PC-9 (cell line): ENCODE data around the gene BRINP3. TPM values are rescaled to one million over a fixed set of nuclear protein-coding genes. Genes with fewer than 3 reads are reported as not detected.

Experiments used
- BruUV-seq: library from RNA; stranded (reverse); fragments of 400-500 nt; replicated peaks from 2 replicates; lab custom pipeline; 2021; lab: Mats Ljungman, UMichigan
- CTCF ChIA-PET: fragments of 300-600 bp; sonication (Branson Sonifier 250); formaldehyde crosslinking; loops from one replicate; lab custom pipeline; 2022; ENCODE audit warnings: antibody characterized with exemption; lab: Charles Lee
- POLR2A ChIA-PET: fragments of 300-600 bp; sonication (Branson Sonifier 250); formaldehyde crosslinking; loops from one replicate; lab custom pipeline; 2022; ENCODE audit warnings: antibody characterized with exemption; ENCODE audit not compliant: unreplicated experiment; lab: Charles Lee
- DNase-seq, 2 experiments: peaks; one replicate each; pipeline versions ENCODE4 v3.0.0 to v3.0.0-alpha.2; 2015 to 2022; ENCODE audit warnings: mixed read lengths in 1 of 2
- H2AFZ ChIP-seq: fragments of 200-600 bp; sonication (generic); 2 replicates; pipeline ENCODE4 v1.8.1; 2017; ENCODE audit warnings: antibody characterized with exemption
- H3F3A ChIP-seq: fragments of 200-600 bp; sonication (generic); 2 replicates; pipeline ENCODE4 v1.8.1; 2017; ENCODE audit warnings: antibody characterized with exemption, mild to moderate bottlenecking, low read depth; ENCODE audit not compliant: insufficient read depth
- H3K27ac ChIP-seq: fragments of 200-600 bp; sonication (generic); 2 replicates; pipeline ENCODE4 v1.6.1; 2016; ENCODE audit warnings: mixed run types
- H3K27me3 ChIP-seq: fragments of 200-600 bp; sonication (generic); 2 replicates; pipeline ENCODE4 v1.6.1; 2016; ENCODE audit warnings: low read depth, mixed run types; ENCODE audit not compliant: insufficient read depth
- H3K36me3 ChIP-seq: fragments of 200-600 bp; sonication (generic); 2 replicates; pipeline ENCODE4 v1.6.1; 2016; ENCODE audit warnings: low read depth, mixed run types
- H3K4me1 ChIP-seq: fragments of 200-600 bp; sonication (generic); replicated peaks from 2 replicates; pipeline ENCODE4 v1.6.1; 2016; ENCODE audit warnings: mixed run types; ENCODE audit not compliant: insufficient read depth
- H3K4me2 ChIP-seq: fragments of 200-600 bp; sonication (generic); 2 replicates; pipeline ENCODE4 v1.6.1; 2017; ENCODE audit warnings: mixed run types
- H3K4me3 ChIP-seq: fragments of 200-600 bp; sonication (generic); 2 replicates; pipeline ENCODE4 v1.6.1; 2016; ENCODE audit warnings: mixed run types
- H3K79me2 ChIP-seq: fragments of 200-600 bp; sonication (generic); 2 replicates; pipeline ENCODE4 v1.6.1; 2017; ENCODE audit warnings: low read depth, mixed run types
- H3K9me2 ChIP-seq: fragments of 200-600 bp; sonication (generic); 2 replicates; pipeline ENCODE4 v1.8.1; 2017; ENCODE audit warnings: mild to moderate bottlenecking; ENCODE audit not compliant: insufficient read depth
- H3K9me3 ChIP-seq: fragments of 200-600 bp; sonication (generic); 2 replicates; pipeline ENCODE4 v1.8.1; 2016; ENCODE audit warnings: low read depth; ENCODE audit not compliant: insufficient read depth
- H4K20me1 ChIP-seq: fragments of 200-600 bp; sonication (generic); 2 replicates; pipeline ENCODE4 v1.8.1; 2017; ENCODE audit not compliant: insufficient read depth
- EZH2 ChIP-seq: fragments of 200-600 bp; sonication (generic); IDR thresholded peaks from 2 replicates; pipeline ENCODE4 v1.8.0; 2017; ENCODE audit warnings: antibody characterized with exemption, low read depth
- intact Hi-C: fragments of 100-400 bp; cut with micrococcal nuclease; formaldehyde crosslinking; loops from one replicate; pipeline ENCODE4 v1.10.0; 2022; ENCODE audit not compliant: unreplicated experiment
- total RNA-seq: library from RNA; stranded (reverse); gene quantifications from 2 replicates; pipeline ENCODE4 v1.2.3, GENCODE V29; 2021
- TF ChIP-seq, protein P1 (sequence below): fragments of 200-600 bp; sonication (generic); conservative IDR thresholded peaks from 2 replicates; pipeline ENCODE4 v1.6.1; 2017; ENCODE audit warnings: mixed run types, antibody characterized with exemption, mild to moderate bottlenecking, moderate library complexity

Gene BRINP3
- total RNA-seq, 1 experiment from 2014 or later: not detected

DNA sequence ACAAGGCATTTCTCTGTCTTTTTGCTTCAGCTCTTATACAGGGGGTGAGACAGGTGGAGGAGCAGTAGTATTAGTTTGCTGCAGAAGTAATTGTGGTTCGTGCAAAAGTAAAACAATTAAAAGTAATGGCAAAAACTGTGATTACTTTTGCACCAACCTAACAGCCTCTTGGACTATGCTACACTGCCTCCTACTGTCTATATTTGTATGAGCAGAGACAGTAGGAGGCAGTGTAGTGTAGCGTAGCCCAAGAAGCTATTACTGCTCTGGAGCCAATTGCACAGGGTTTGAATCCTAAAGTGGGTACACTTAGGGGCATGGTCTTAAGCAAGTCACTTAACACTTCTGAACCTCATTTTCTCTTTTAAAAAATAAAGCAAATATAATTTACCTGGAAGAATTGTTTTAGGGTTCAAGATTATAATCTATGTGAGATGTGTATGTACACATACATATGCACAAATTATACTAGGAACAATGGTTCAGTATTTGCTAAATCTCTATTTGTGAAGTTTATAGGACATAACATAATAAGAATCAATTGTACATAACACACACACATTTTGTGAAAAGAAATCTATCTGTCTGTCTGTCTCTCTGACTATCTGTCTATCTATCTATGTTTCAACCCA is 103.8 kb downstream of the BRINP3 start:
- BruUV-seq: no TSS peak
- intact Hi-C loops: no loop called here
- H2AFZ ChIP-seq: no peak overlapping the region
- CTCF ChIA-PET: no interaction called here
- no peaks in the 10 kb centered on the region for H3K36me3 ChIP-seq
- no peaks in the 10 kb centered on the region; the same call in 1 of the 2 replicates for H3K9me2 ChIP-seq
- no peaks in the 10 kb centered on the region for H3K79me2 ChIP-seq
- H3F3A ChIP-seq: no peaks in the 10 kb centered on the region
- no peaks in the 10 kb centered on the region for H3K9me3 ChIP-seq
- no peaks in the 10 kb centered on the region for H3K27me3 ChIP-seq
- no peak for DNase-seq
- no peaks in the 10 kb centered on the region for H4K20me1 ChIP-seq
- TF ChIP-seq EZH2: no peak
- TF ChIP-seq, protein P1, sequence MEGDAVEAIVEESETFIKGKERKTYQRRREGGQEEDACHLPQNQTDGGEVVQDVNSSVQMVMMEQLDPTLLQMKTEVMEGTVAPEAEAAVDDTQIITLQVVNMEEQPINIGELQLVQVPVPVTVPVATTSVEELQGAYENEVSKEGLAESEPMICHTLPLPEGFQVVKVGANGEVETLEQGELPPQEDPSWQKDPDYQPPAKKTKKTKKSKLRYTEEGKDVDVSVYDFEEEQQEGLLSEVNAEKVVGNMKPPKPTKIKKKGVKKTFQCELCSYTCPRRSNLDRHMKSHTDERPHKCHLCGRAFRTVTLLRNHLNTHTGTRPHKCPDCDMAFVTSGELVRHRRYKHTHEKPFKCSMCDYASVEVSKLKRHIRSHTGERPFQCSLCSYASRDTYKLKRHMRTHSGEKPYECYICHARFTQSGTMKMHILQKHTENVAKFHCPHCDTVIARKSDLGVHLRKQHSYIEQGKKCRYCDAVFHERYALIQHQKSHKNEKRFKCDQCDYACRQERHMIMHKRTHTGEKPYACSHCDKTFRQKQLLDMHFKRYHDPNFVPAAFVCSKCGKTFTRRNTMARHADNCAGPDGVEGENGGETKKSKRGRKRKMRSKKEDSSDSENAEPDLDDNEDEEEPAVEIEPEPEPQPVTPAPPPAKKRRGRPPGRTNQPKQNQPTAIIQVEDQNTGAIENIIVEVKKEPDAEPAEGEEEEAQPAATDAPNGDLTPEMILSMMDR: peak; percentile 53
- H3K4me1 ChIP-seq: no peaks in the 10 kb centered on the region
- POLR2A ChIA-PET: no interaction called here
- no peak overlapping the region for H3K4me3 ChIP-seq
- H3K27ac ChIP-seq: no peak overlapping the region
- H3K4me2 ChIP-seq: no peak overlapping the region

DNA sequence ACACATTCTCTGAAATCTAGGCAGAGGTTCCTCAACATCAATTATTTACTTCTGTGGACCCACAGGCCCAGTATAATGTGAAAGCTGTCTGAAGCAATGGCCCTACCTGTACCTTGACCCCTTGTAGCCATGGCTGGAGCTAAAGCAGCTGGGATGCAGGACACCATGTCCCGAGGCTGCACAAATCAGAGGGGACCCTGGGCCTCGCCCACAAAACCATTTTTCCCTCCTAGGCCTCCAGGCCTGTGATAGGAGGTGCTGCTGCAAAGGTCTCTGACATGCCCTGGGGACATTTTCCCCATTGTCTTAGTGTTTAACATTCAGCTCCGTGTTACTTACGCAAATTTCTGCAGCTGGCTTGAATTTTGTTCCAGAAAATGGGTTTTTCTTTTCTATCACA is 110.5 kb downstream of the BRINP3 start:
- POLR2A ChIA-PET: no interaction called here
- Histone ChIP-seq H3K79me2 (no peaks in the 10 kb centered on the region), H3K36me3 (no peaks in the 10 kb centered on the region), H3K4me2 (no peak overlapping the region), H3K4me3 (no peak overlapping the region), H3F3A (no peaks in the 10 kb centered on the region), H4K20me1 (no peaks in the 10 kb centered on the region), H3K4me1 (no peaks in the 10 kb centered on the region), H2AFZ (no peak overlapping the region), H3K9me3 (0 out of 2 replicates have a peak, but pooled peaks cover 5% of the 10 kb centered on the region), H3K27ac (no peak overlapping the region), H3K27me3 (no peaks in the 10 kb centered on the region), H3K9me2 (no peaks in the 10 kb centered on the region; the same call in 1 of the 2 replicates)
- BruUV-seq: no TSS peak
- DNase-seq: no peak
- no peak for TF ChIP-seq EZH2
- TF ChIP-seq, protein P1: no peak
- CTCF ChIA-PET: no interaction called here
- intact Hi-C loops: no loop called here

DNA sequence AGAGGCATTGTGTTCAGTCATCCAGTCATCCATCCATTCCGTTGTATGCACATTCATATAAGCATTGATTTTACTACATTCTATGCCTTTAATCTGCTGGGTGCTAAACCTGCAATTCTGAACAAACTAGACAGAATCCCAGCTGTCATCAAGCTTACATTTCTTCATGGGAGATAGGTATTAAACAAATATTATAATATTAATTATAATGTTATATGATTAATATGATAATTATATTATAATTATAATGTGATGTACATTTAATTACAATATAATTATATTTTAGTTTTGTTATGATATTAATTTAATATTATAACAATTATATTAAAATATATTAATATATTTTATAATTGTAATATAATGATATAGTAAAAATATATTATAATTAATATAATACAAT is 112.4 kb downstream of the BRINP3 start:
- Histone ChIP-seq H3K9me2 (no peaks in the 10 kb centered on the region; the same call in 1 of the 2 replicates), H3K27ac (no peak overlapping the region), H2AFZ (no peak overlapping the region), H3K9me3 (0 out of 2 replicates have a peak, but pooled peaks cover 5% of the 10 kb centered on the region), H3K36me3 (no peaks in the 10 kb centered on the region), H3F3A (no peaks in the 10 kb centered on the region), H4K20me1 (no peaks in the 10 kb centered on the region), H3K79me2 (no peaks in the 10 kb centered on the region), H3K4me1 (no peaks in the 10 kb centered on the region), H3K4me3 (no peak overlapping the region), H3K4me2 (no peak overlapping the region), H3K27me3 (no peaks in the 10 kb centered on the region)
- BruUV-seq: no TSS peak
- DNase-seq: no peak
- intact Hi-C loops: no loop called here
- POLR2A ChIA-PET: no interaction called here
- CTCF ChIA-PET: interaction anchor here (0.6 kb wide), 1 partner anchor 792 kb away, joined by 8 read pairs; no protein-coding TSS in a partner anchor
- TF ChIP-seq, protein P1: no peak
- TF ChIP-seq EZH2: no peak
